ENCODE data around the gene CDC73. TPM values are rescaled to one million over a fixed set of nuclear protein-coding genes. Genes with fewer than 3 reads are reported as not detected.

CDC73 gene
- total RNA-seq, 2 donors from 2014 or later, result 52.8 to 53.0 TPM

DNA sequence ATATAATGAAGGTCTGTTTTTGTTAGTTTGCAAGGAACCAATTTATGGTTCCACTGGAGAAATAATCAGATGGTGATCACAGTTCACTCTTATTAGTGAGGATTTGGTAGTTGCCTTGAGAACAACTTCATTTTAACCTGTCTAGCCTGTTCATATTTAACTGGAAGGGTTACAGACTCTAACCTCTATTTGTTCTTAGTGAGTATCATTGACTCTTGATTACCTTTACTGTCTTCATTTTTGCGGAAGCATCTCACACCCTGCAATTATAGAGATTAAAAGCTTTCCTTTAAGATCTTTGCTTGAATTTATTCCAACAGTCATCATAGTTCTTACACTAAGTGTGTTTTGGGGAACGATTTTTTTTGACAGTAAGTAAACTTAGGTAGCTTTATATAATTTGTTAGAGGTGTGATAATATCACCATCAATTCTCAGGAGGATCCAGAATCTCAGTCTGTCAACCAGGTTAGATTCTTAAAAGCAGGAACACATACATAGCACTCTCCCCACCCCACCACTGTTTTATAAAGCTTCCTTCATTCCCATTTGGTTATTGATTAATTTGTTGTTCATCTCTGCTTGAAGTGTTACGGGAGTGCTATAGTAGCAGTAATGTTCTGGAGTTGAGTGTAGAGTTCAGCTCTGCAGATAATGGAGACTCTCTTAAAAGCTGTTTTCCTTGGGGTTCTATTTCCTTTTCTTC is 34.4 kb downstream of the CDC73 start:
- Mint-ChIP-seq H3K27me3 (ENCODE audit: insufficient read depth) (no peaks in the 10 kb centered on the region), H3K9me3 (no peaks in the 10 kb centered on the region), H3K36me3 (ENCODE audit: low read depth) (peaks cover 18% of the 10 kb centered on the region), H3K4me3 (no peak overlapping the region), H3K27ac (no peak overlapping the region), H3K4me1 (no peaks in the 10 kb centered on the region)
- TF ChIP-seq, protein P1, sequence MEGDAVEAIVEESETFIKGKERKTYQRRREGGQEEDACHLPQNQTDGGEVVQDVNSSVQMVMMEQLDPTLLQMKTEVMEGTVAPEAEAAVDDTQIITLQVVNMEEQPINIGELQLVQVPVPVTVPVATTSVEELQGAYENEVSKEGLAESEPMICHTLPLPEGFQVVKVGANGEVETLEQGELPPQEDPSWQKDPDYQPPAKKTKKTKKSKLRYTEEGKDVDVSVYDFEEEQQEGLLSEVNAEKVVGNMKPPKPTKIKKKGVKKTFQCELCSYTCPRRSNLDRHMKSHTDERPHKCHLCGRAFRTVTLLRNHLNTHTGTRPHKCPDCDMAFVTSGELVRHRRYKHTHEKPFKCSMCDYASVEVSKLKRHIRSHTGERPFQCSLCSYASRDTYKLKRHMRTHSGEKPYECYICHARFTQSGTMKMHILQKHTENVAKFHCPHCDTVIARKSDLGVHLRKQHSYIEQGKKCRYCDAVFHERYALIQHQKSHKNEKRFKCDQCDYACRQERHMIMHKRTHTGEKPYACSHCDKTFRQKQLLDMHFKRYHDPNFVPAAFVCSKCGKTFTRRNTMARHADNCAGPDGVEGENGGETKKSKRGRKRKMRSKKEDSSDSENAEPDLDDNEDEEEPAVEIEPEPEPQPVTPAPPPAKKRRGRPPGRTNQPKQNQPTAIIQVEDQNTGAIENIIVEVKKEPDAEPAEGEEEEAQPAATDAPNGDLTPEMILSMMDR (conservative IDR thresholded peaks at IDR 0.05), result no peak
- Histone ChIP-seq H3K27me3 (ENCODE audit: control insufficient read depth, insufficient read depth, low read length, poor library complexity, severe bottlenecking) (no peaks in the 10 kb centered on the region), H3K4me1 (ENCODE audit: control insufficient read depth, insufficient read depth, low read length) (no peaks in the 10 kb centered on the region), H3K9ac (ENCODE audit: extremely low read depth, low read length, poor library complexity, severe bottlenecking) (no peak overlapping the region), H3K9me3 (ENCODE audit: control insufficient read depth, low read length) (no peaks in the 10 kb centered on the region), H3K27ac (ENCODE audit: low read depth, low read length) (no peak overlapping the region), H3K36me3 (ENCODE audit: control insufficient read depth, insufficient read depth, low read length) (peaks cover 43% of the 10 kb centered on the region), H3K4me3 (ENCODE audit: low read length) (no peak overlapping the region)
- WGBS, 2 experiments (ENCODE audit: insufficient coverage in 1 of 2, insufficient read length in 1 of 2), result 100% methylated on average over 2 of the region's 3 CpGs; no CpG with 5 or more reads in 1 of the 2 experiments
- no peak for DNase-seq

- H3K9ac ChIP-seq (ENCODE audit: extremely low read depth, low read length, poor library complexity, severe bottlenecking), result no peak overlapping the region
- peaks cover 40% of the 10 kb centered on the region for H3K36me3 ChIP-seq (ENCODE audit: control insufficient read depth, insufficient read depth, low read length)
- H3K4me3 ChIP-seq (ENCODE audit: low read length), result no peak overlapping the region
- no peak overlapping the region for H3K27ac ChIP-seq (ENCODE audit: low read depth, low read length)
- no peaks in the 10 kb centered on the region for H3K4me1 ChIP-seq (ENCODE audit: control insufficient read depth, insufficient read depth, low read length)
- H3K27me3 Mint-ChIP-seq (ENCODE audit: insufficient read depth), result no peaks in the 10 kb centered on the region
- H3K9me3 Mint-ChIP-seq, result no peaks in the 10 kb centered on the region
- H3K4me1 Mint-ChIP-seq, result no peaks in the 10 kb centered on the region
- H3K27me3 ChIP-seq (ENCODE audit: control insufficient read depth, insufficient read depth, low read length, poor library complexity, severe bottlenecking), result no peaks in the 10 kb centered on the region
- no peaks in the 10 kb centered on the region for H3K9me3 ChIP-seq (ENCODE audit: control insufficient read depth, low read length)
- peaks cover 15% of the 10 kb centered on the region for H3K36me3 Mint-ChIP-seq (ENCODE audit: low read depth)
- TF ChIP-seq, protein P1 (conservative IDR thresholded peaks at IDR 0.05), result no peak
- no peak for DNase-seq
- no peak overlapping the region for H3K27ac Mint-ChIP-seq
- H3K4me3 Mint-ChIP-seq, result no peak overlapping the region
- 88 to 97% methylated on average over 3 of the region's 3 CpGs for WGBS, 2 experiments (ENCODE audit: insufficient coverage in 1 of 2, insufficient read length in 1 of 2)
Observed at GRCh38 chr1:193156822-193157142, 35.0 kb downstream of the CDC73 start.

DNA sequence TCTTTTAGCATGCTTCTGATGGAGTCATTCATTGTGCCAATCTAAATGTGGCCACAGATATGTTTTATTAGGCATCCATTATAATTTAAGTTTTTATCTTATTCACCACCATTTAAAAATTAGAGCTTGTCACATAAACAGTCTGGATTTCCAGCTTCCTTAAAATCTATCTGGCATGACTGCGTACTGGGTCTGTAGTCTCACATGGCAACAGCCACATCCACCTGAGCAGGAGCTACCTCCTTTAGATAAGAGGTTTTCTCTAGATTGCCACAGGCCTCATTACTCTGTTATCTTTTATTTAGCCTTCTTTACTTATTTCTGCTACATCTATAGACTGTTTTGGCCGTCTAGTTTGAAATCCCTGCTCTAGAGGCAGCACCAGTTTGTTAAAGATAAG is 35.5 kb downstream of the CDC73 start:
- Mint-ChIP-seq H3K9me3 (no peaks in the 10 kb centered on the region), H3K36me3 (ENCODE audit: low read depth) (peaks cover 12% of the 10 kb centered on the region)
- 93 to 100% methylated on average over 1 to 2 of the region's 2 CpGs for WGBS, 2 experiments (ENCODE audit: insufficient coverage in 1 of 2, insufficient read length in 1 of 2)

More for the DNA sequence above, 35.5 kb downstream of the CDC73 start:
- Histone ChIP-seq H3K9ac (ENCODE audit: extremely low read depth, low read length, poor library complexity, severe bottlenecking) (no peak overlapping the region), H3K27ac (ENCODE audit: low read depth, low read length) (no peak overlapping the region), H3K36me3 (ENCODE audit: control insufficient read depth, insufficient read depth, low read length) (peaks cover 36% of the 10 kb centered on the region), H3K9me3 (ENCODE audit: control insufficient read depth, low read length) (no peaks in the 10 kb centered on the region), H3K4me3 (ENCODE audit: low read length) (no peak overlapping the region), H3K4me1 (ENCODE audit: control insufficient read depth, insufficient read depth, low read length) (no peaks in the 10 kb centered on the region), H3K27me3 (ENCODE audit: control insufficient read depth, insufficient read depth, low read length, poor library complexity, severe bottlenecking) (no peaks in the 10 kb centered on the region)
- H3K27me3 Mint-ChIP-seq (ENCODE audit: insufficient read depth), result no peaks in the 10 kb centered on the region
- H3K4me3 Mint-ChIP-seq, result no peak overlapping the region
- DNase-seq, result no peak
- no peak overlapping the region for H3K27ac Mint-ChIP-seq
- H3K4me1 Mint-ChIP-seq, result no peaks in the 10 kb centered on the region
- TF ChIP-seq, protein P1 (conservative IDR thresholded peaks at IDR 0.05), result no peak

Data from endodermal cell (in vitro differentiated cells).